Stimulated activated CD4-positive, alpha-beta T cell treated with anti-CD3 and anti-CD28 coated beads, Interleukin-1b, Interleukin-23, amount 100 ng/mL, for 24 hours (primary cell): ENCODE measurements around the gene TMEM212.

Source experiments
- DNase-seq, 4 experiments: peaks; one replicate each; pipeline ENCODE4 v3.0.0-alpha.2; 2020; ENCODE audit warnings: low read depth in 4 of 4, low spot score in 1 of 4

Gene TMEM212

GRCh38 chr3:171842864-171843518 is at the start of gene TMEM212:
Gene TMEM212 (plus strand): TSS chr3:171843349. CDS start chr3:171843384, 35 bp downstream.
- no peak for DNase-seq

- no peak for DNase-seq
Observed at GRCh38 chr3:171796625-171797264, 46.4 kb upstream of the TMEM212 start.

- DNase-seq, result no peak
Observed at GRCh38 chr3:171797265-171797679, 45.9 kb upstream of the TMEM212 start.

- no peak for DNase-seq
Observed at GRCh38 chr3:171797873-171798272, 45.3 kb upstream of the TMEM212 start.

- DNase-seq, result no peak
Observed at GRCh38 chr3:171799501-171799900, 43.6 kb upstream of the TMEM212 start.

GRCh38 chr3:171801738-171802589 is 41.2 kb upstream of the TMEM212 start:
- DNase-seq, result no peak

GRCh38 chr3:171802590-171802956 is 40.6 kb upstream of the TMEM212 start:
- DNase-seq, result no peak

GRCh38 chr3:171803044-171803443 is 40.1 kb upstream of the TMEM212 start:
- no peak for DNase-seq

- no peak for DNase-seq
Observed at GRCh38 chr3:171804618-171805389, 38.3 kb upstream of the TMEM212 start.

GRCh38 chr3:171805687-171806086 is 37.5 kb upstream of the TMEM212 start:
- no peak for DNase-seq

- no peak for DNase-seq
Observed at GRCh38 chr3:171806200-171807128, 36.7 kb upstream of the TMEM212 start.

GRCh38 chr3:171807129-171807675 is 35.9 kb upstream of the TMEM212 start:
- no peak for DNase-seq

- DNase-seq, result no peak
Observed at GRCh38 chr3:171807806-171808205, 35.3 kb upstream of the TMEM212 start.

GRCh38 chr3:171809611-171809860 is 33.6 kb upstream of the TMEM212 start:
- DNase-seq, result no peak

- peak in 3 of 4 experiments; percentile 6 to 30 (median 12) for DNase-seq
Observed at GRCh38 chr3:171809861-171810628, 33.1 kb upstream of the TMEM212 start, which contains the start of gene PLD1. Gene PLD1 (minus strand): TSS chr3:171810483. CDS start chr3:171738051, 72,432 bp downstream.

- no peak for DNase-seq
Observed at GRCh38 chr3:171810629-171811294, 32.4 kb upstream of the TMEM212 start.

- no peak for DNase-seq
Observed at GRCh38 chr3:171811295-171811912, 31.7 kb upstream of the TMEM212 start.

- DNase-seq, result no peak
Observed at GRCh38 chr3:171811913-171812335, 31.2 kb upstream of the TMEM212 start.
